GM10847 (cell line): Measurements from ENCODE around the gene RPS24.

ENCODE experiments used
- POLR2A ChIP-seq: IDR thresholded peaks from 2 replicates; pipeline ENCODE4 v1.6.1; 2011; ENCODE audit not compliant: insufficient read length; ENCODE audit errors: extremely low read depth

The RPS24 gene

DNA sequence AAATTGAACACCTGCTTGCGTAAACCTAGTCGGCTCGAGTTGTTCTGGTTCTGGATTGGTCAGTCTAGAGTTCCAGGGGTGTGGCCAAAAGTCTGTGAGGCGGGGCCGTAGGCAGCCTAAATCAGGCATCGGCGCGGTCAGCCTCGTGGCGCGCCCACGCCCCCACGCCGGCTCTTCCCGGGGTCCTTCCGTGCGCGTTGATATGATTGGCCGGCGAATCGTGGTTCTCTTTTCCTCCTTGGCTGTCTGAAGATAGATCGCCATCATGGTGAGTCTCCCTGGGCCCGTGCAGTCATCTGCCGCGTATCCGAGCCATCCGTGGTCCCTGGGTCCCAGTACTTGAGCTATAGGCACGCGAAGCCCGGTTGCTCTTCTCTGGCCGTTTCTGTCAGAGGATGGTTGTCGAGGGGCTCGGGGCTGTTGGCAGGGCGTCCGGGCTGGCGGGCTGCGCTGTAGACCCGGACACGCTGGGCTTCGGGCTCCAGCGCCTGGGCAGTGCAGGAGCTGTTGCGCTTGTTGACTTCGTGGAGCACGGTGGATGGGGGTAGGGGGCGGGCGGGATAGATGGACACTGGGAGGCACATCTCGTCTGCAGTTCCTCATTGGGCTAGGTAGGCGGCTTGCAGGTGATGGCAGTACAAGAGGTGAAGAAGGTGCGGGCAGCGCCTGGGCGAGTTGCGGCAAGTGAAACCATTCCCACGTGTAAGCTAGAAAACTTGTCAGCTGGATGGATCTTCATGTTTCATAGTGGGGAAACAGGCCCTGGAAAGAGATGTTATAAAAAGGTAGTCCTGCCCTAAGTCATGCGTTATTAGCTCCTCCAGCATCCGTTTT is at the start of gene RPS24:
Gene RPS24 (plus strand): TSS at position 227 of the 834 bp plus-strand sequence. CDS start 39 bp downstream, at position 266.
- peak; percentile 98 for TF ChIP-seq POLR2A

DNA sequence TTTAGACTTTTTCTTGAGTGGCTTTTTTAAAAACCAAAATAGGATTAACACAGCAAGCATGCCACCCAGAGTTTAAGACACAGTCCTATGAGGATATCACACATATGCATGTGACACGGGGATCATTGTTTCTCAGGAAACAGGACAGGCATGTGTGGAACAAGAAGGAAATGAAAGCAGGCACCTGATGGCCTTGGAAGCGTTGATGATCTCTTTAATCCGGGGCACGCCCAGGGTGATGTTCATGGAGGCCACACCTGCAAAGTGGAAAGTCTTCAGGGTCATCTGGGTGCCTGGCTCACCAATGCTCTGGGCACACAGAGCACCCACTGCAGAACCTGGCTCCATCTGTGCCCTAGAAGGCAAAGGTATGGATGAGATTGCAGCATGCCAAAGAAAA is 48.7 kb upstream of the RPS24 start:
- no peak for TF ChIP-seq POLR2A

DNA sequence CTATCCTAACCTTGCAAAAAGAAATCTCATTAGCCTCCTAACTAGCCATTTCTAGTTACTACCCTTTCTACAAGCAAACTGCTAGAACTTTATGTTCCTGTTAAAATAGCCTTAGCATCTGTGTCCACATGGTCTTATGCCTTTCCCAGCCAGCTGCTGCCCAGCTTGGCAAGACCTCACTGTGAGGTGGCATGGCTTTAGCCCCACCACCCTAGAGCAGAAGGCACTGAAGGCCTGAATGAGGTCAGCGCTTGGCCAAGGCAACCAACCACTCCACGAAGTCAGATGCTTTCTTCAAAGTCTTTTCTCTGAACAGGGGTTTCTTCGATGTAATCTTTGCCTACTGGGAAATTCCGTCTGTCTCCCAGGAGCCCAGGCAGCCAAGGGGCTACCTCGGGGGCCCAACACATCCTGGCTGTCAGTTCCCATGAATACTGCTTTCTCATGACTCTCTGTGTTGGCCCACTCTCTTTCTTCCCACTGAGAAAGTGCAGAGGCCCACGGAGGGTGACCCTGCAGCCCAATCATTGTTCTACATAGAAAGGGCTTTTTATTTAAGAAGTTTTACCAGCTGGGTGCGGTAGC is 45.9 kb upstream of the RPS24 start:
- TF ChIP-seq POLR2A: no peak

DNA sequence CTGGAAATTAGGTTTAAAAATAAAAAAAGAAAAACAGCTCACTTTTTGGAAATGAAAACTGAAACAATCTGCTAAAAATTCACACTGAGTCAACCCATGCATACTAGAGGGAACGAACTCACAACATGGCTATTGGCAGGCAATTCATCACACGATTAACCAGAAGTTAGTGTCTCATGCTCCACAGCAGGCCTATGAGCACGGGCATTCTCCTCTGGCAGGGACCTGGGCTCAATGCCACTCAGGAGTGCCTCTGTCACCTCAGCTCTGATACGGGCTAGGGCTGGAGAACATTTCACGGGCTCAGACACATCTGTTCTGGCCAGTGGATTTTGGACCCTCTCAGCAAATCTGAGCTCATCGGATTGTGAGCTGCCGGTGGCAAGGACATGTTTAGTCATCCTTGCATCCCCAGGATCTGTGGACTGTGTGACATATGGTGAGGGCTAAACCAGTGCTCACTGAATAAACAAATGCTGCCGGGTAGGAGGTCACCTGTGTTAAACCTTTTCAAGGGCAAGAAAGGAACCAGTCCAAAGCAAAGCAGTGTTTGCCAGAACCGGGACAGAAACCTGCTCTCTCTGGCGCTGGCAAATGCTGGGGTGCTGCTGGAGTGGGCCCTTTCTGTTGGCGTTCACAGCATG is 44.5 kb upstream of the RPS24 start:
- no peak for TF ChIP-seq POLR2A

DNA sequence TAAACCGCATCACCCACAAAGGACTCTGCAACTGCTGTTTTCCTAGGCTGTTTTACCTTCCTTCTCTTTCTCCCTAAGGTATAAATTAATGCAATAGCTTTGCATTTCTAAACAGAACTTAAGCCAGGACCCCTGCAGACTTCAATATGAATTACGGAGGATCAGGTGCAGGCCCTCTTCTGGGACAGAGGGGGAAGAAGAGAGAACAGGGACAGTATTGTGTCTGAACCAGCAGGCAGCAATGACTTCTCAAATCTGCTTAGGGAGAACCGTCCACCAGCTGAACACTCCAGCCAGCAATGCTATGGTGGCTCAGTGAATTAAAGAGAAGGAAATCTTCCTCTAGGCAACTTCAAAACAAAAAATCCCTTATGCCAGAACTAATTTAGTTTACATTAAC is 40.0 kb upstream of the RPS24 start:
- no peak for TF ChIP-seq POLR2A

DNA sequence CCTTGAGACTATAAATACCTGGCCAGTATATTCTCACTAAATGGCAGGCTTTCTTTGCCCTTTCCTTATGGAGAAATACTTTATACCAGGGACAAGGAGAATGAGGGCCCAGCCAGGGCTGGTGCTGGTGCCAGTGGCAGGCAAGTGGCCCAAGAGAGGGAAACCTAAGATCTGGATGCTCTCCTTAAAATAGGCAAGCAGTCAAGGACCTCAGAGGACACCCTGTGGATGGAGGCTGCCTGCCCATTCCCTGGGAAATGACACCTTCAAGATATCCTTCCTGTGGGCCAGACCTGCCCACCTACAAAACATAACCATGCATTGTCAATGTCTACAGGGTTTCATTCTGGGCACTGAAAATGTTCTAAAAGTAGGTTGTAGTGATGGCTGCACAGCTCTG is 33.5 kb upstream of the RPS24 start:
- no peak for TF ChIP-seq POLR2A

DNA sequence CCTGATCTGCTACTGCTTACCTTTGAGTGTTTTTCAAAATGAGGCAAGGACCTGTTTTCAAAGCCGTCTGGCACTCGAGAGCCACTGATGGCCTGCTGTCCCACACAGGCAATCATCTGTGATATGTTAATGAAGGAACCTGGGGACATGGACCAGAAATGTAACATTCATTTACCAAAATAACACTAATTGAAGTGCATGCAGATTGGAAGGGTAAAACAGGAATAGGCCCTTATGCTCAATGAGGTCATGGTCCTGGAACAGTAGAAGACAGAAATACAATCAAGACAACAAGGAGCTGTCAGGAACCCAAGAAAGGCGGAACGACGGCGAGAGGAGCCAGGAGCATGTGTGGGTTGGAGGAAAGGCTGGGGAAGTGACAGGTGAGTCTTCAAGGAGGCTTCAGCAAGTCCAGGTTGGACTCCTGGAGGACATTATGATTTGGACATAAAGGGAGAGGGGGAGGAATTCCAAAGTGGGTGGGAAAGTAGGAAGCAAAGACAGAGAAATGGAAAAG is 32.6 kb upstream of the RPS24 start:
- TF ChIP-seq POLR2A: no peak

DNA sequence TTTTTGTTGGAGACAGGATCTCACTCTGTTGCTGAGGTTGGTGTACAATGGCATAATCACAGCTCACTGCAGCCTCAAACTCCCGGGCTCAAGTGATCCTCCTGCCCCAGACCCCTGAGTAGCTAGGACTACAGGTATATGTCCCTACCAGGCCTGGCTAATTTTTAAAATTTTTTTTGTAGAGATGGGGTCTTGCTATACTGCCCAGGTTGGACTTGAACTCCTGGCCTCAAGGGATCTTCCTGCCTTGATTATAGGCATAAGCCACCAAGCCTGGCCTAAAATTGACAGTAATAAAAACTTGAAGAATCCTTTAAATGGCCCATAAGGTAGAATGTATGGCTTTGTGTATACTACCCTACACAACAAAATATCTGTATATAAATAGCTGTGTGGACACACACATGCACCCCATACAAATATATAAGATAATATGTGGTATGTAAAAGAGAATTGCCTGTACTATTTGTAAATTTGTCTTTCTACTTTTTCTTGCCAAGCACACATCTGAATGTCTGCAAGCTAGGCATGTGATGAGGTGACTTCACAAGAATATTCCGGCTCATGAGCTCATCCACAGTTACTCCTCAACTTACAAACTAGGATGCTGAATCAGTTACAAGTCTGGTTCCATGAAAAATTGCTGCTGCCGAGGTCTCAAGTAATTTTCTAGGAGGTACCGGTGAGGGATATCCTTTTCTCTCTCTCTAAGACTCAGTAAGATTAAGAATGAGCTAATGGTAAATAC is 30.9 kb upstream of the RPS24 start:
- TF ChIP-seq POLR2A: no peak

DNA sequence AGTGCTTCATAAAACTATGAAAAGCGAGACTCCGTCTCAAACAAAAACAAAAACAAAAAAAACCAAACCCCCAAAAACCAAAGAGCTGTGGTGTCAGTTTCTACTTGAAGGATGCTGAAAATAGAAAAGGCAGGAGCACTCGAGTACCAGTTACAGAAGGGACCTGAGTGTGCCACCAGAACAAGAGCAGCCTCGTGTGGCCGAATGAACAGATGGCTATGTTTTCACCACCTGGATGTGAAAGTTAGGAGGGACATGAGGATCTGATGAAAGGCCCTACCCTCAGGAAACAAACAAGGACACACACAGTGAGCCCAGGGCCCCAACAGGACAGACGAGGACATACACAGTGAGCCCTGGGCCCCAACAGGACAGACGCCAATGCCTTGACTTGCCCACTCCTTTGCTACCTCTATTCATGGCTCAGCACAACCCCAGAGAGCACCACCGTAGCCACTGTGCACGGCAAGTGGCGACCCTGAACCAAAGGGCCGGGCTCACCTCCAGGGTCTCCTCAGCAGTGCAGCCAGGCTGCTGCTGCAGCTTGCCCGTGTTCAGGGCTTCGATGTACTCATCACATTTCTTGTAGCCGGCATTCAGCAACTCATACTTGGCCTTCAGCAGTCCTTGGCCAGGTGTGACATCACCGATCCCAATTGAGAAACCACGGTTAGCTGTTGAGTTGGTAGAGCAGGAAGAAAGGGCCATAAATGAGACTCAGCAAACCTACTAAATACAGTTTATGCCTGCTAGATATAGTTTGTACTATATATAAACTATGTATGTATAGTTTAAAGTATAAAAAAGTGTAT is 29.2 kb upstream of the RPS24 start:
- no peak for TF ChIP-seq POLR2A

DNA sequence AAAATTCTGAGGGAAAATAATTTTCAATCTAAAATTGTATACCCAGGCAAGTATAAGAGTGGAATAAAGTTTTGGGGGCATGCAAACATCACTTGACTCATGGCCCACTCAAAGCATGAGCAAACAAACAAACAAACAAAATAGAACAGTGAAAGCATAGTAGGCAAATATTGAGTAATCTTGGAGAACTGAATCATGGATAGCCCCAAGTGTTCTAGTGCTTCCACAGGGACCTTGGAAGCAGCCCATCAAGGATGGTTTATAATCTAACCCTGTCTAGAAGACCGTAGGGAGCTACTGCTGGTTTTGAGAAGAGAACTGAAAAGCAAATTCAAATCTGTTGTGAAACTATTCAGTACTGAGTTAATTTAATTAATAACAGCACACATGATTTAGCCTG is 26.5 kb upstream of the RPS24 start:
- no peak for TF ChIP-seq POLR2A

DNA sequence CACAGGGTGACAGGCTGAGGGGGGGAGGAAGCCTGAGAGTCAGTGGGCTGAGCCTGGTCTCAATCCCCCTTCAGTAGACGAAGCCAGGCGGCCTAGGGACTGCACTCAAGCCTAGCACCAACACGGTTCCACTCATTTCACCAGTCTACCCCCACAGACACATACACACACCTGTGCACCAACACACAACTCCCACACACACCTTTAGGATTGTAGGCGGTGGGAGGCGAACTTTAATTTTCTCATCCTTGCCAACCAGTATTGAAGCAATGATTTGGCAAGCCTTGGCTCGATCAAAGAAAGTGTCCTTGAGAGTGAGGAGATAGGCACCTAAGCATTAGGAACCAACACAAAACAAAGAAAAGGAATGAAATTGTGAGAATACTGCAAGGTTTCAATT is 24.0 kb upstream of the RPS24 start:
- no peak for TF ChIP-seq POLR2A

DNA sequence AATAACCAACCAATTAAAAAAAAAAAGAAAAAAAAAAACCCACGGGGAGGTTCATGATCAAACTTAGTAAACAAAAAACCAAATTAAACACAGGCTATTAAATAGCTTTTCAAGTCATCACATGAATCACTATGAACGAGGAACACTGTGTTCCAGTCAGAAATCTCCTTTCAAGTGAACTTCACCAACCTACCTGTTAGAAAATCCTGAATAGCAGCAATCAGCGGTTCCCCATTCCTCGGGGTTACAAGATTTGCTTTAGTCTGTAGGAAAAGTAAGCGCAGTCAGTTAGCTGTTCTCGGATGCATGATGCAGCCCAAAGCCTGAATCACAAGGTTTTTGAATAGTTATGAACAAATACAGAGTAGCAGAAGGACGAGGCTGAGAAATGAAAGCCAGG is 23.4 kb upstream of the RPS24 start:
- TF ChIP-seq POLR2A: no peak

DNA sequence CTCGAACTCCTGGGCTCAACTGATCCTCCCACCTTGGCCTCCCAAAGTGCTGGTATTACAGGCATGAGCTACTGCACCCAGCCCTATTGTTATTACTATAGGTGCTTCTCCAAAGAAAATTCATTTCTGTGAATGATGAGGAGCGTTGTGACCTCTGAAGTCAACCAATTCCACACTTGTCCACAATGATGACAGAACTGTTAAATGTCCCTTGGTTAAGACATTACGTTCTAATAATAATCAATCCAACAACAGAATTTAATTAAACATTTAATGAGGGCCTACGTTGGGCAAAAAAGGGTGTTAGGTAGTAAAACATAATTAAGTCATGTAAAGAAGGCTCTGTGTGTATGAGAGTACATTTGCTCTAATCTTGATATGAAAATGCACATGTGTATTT is 22.6 kb upstream of the RPS24 start:
- TF ChIP-seq POLR2A: no peak

DNA sequence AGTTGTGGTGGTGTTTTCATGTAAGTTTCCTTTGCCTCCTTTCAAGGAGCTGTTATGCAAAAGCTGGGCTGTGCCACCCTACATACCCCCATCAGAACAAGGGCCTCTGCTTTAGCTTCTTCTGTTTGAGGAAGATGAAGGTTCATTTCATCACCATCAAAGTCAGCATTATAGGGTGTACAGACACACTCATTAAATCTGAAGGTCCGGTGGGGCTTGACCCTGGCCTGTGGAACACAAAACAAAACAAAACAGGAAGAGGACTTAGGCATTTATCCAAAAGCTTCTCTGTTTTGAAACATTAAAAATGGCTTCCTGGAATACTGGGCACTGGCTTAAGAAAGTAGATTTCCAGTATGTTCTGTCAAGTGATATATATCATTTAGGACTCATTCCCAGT is 20.1 kb upstream of the RPS24 start:
- TF ChIP-seq POLR2A: no peak

DNA sequence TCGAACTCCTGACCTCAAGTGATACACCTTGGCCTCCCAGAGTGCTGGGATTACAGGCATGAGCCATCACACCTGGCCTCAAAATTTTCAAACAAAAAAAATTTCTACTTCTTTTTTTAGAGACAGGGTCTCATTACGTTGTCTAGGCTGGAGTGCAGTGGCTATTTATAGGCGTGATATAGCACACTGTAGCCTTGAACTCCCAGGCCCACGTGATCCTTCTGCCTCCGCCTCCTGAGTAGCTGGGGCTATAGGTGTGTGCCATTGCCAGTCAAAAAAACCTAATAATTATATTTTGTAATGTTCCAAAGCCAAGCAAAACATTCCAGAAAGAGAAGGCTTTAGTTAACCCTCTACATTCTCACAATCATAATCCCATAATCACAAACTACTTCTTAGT is 18.1 kb upstream of the RPS24 start:
- no peak for TF ChIP-seq POLR2A
